Vagina (tissue), 2 donors: ENCODE results near the gene SENP5.

Experiments used
- CTCF ChIP-seq, 3 experiments: fragments of 450-650 bp in 2 of 3; fragments of 200-600 bp in 1 of 3; sonication (generic) in 1 of 3; IDR thresholded peaks; one replicate each; pipeline ENCODE4 v1.5.1; 2017 to 2019; ENCODE audit warnings: antibody characterized with exemption in 3 of 3, mild to moderate bottlenecking in 2 of 3, moderate library complexity in 2 of 3
- POLR2A ChIP-seq, 2 donors: fragments of 450-650 bp; IDR thresholded peaks; one replicate each; pipeline ENCODE4 v1.6.1; 2017; ENCODE audit warnings: antibody characterized with exemption in 2 of 2, mild to moderate bottlenecking in 2 of 2, moderate library complexity in 2 of 2
- POLR2AphosphoS5 ChIP-seq, 2 donors: sonication (generic); formaldehyde crosslinking; IDR thresholded peaks; one replicate each; pipeline ENCODE4 v1.9.0; 2017; ENCODE audit warnings: antibody characterized with exemption in 2 of 2, mild to moderate bottlenecking in 2 of 2, low read depth in 1 of 2; ENCODE audit not compliant: insufficient read depth in 1 of 2

- TF ChIP-seq CTCF (IDR thresholded peaks at IDR 0.05) (no peak), POLR2AphosphoS5 (IDR thresholded peaks at IDR 0.05; ENCODE audit: insufficient read depth in 1 of 2, low read depth in 1 of 2) (no peak), POLR2A (IDR thresholded peaks at IDR 0.05) (no peak)
These were observed 80.9 kb downstream of the SENP5 start for GRCh38 chr3:196948442-196949284.
